NOMO-1 treated with dmso at 0.1 percent for 144 hours (cell line): Measurements from ENCODE around the gene SACS.
"Not testable (repeated sequence)": the region's sequence is repeated elsewhere in the genome, so short reads cannot be mapped to it uniquely, and the experiment has no call there.

Experiments
- DNase-seq: peaks from one replicate; lab custom pipeline; 2025; ENCODE audit not compliant: unreplicated experiment; lab: John Stamatoyannopoulos, UW

Gene SACS

DNA sequence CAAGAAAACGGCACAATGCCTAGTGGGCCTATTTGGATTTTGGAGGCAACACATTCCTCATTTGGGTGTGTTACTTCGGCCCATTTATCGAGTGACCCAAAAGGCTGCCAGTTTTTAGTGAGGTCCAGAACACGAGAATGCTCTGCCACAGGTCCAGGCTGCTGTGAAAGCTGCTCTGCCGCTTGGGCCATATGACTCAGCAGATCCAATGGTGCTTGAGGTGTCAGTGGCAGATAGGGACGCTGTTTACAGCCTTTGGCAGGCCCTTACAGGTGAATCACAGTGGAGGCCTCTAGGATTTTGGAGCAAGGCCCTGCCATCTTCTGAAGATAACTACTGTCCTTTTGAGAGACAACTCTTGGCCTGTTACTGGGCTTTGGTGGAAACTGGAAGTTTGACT, 118.7 kb downstream of the SACS start:
- DNase-seq = not testable (repeated sequence)

DNA sequence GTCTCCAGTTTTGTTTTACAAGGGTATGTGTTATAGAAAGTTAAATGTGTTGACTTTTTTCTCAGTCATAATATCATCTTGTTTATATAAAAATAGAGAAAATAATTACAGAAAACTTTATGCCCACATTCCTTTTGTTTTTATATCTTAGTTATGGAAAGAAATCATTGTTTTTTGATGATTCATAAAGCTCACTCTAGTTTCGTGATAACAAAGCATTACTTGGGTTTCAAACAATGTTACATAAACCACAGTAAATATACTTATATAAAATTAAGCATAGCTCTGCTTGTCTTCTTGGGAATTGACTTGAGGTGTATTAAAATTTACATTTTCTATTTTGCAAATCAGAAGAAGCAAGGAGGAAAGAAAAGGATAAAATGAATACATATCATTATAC, 140.9 kb downstream of the SACS start:
- DNase-seq = no peak

GRCh38 chr13:23289917-23290357, 143.6 kb downstream of the SACS start:
- DNase-seq = no peak

- DNase-seq = no peak
Observed at GRCh38 chr13:23288995-23289394, 144.5 kb downstream of the SACS start.

DNA sequence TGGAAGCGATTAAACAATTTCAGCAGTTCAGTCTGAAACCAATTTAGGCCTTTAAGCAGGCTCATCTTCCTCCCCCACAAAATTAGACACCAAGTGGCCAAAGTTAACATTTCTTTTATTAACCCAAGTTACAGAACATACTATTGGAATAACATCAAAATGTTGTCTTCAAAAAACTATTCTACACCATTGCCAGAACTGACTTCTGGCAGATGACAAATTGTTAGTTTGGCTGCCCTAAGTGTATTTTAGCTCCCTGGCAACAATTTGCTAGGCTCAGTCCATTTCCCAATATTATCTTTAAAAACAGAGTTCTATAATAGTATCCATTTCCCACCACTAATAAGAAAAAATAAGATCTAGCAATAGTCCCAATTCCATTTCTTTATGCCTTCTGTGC, 144.9 kb downstream of the SACS start:
- no peak for DNase-seq

DNA sequence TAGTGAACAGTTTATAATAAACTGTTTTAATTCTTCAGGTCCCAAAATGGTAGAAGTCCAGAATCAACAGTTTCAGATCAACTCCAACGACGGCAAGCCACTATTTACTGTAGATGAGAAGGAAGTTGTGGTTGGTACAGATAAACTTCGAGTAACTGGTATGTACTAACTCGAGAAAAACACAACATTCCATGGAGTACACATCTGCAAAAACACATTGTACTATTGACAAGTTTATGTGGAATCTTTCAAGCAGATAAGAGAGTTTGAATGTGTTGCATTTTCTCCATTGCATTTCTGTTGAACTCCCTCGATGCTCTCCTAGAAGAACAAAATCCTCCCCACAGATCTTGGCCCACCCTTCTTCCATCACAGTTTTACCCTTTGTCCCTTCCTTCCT, 154.2 kb downstream of the SACS start:
- DNase-seq = no peak
